ENCODE results near the gene LRRC72. TPM values are rescaled to one million over a fixed set of nuclear protein-coding genes. Genes with fewer than 3 reads are reported as not detected.

The LRRC72 gene
- not detected in 2 replicates for total RNA-seq

GRCh38 chr7:16526742-16527540 is at the start of gene LRRC72:
LRRC72 (plus strand) TSS chr7:16526825; CDS start chr7:16526953, 128 bp downstream.

Other genes starting within 250 kb of the LRRC72 start
- gene CRPPA, start 105.3 kb upstream of the LRRC72 start, total RNA-seq: 1.1 and 1.2 TPM in 2 replicates
- not detected in 2 replicates for gene SOSTDC1, start 61.1 kb upstream of the LRRC72 start, total RNA-seq
- gene ANKMY2, start 118.9 kb downstream of the LRRC72 start, total RNA-seq: 12.5 and 17.6 TPM in 2 replicates
- gene BZW2, start 119.4 kb downstream of the LRRC72 start, total RNA-seq: 96.3 and 120 TPM in 2 replicates
- 0.39 and 1.1 TPM in 2 replicates for gene TSPAN13, start 226.9 kb downstream of the LRRC72 start, total RNA-seq